SU-DHL-6 (cell line): ENCODE results near the gene ATP6V0B.

Source experiments
- H2AFZ ChIP-seq: fragments of 200-600 bp; sonication (generic); 2 replicates; pipeline ENCODE4 v1.6.1; 2014; ENCODE audit warnings: low read depth, mild to moderate bottlenecking, moderate library complexity, mixed read lengths, antibody characterized with exemption, low read length; ENCODE audit not compliant: severe bottlenecking
- H3F3A ChIP-seq: fragments of 200-600 bp; shearing (Covaris generic); 2 replicates; pipeline ENCODE4 v1.6.0; 2016; ENCODE audit warnings: antibody characterized with exemption, mild to moderate bottlenecking; ENCODE audit not compliant: insufficient read depth
- H3K27ac ChIP-seq: fragments of 200-600 bp; sonication (generic); 2 replicates; pipeline ENCODE4 v1.5.1; 2016; ENCODE audit warnings: low read depth, mild to moderate bottlenecking, low read length, moderate library complexity, mixed read lengths
- H3K27me3 ChIP-seq: fragments of 200-600 bp; sonication (generic), shearing (Covaris generic); 2 replicates; pipeline ENCODE4 v1.6.0; 2014; ENCODE audit warnings: mild to moderate bottlenecking, low read length
- H3K36me3 ChIP-seq: fragments of 200-600 bp; sonication (generic); 2 replicates; pipeline ENCODE4 v1.6.1; 2014; ENCODE audit warnings: mild to moderate bottlenecking, low read length, mixed read lengths
- H3K4me2 ChIP-seq: fragments of 300-600, 200-600 bp; shearing (Covaris generic), sonication (generic); 2 replicates; pipeline ENCODE4 v1.6.0; 2014; ENCODE audit warnings: low read length, low read depth, mild to moderate bottlenecking; ENCODE audit not compliant: poor library complexity, severe bottlenecking
- H3K4me3 ChIP-seq: fragments of 200-600 bp; sonication (generic); 2 replicates; pipeline ENCODE4 v1.5.1; 2014; ENCODE audit warnings: antibody characterized with exemption, low read length, mild to moderate bottlenecking, mixed read lengths; ENCODE audit not compliant: insufficient read depth, poor library complexity, severe bottlenecking
- H3K79me2 ChIP-seq: fragments of 200-600 bp; sonication (generic); 2 replicates; pipeline ENCODE4 v1.6.1; 2014; ENCODE audit warnings: mild to moderate bottlenecking, low read length, moderate library complexity; ENCODE audit not compliant: insufficient read depth
- H3K9ac ChIP-seq: fragments of 200-600 bp; sonication (generic); 2 replicates; pipeline ENCODE4 v1.7.0; 2014; ENCODE audit warnings: mild to moderate bottlenecking, low read length
- H3K9me2 ChIP-seq: fragments of 200-600 bp; sonication (generic); replicated peaks from 2 replicates; pipeline ENCODE4 v1.6.1; 2014; ENCODE audit warnings: low read length; ENCODE audit not compliant: insufficient read depth
- H3K9me3 ChIP-seq: fragments of 200-600 bp; sonication (generic); 2 replicates; pipeline ENCODE4 v1.6.1; 2014; ENCODE audit warnings: low read length, mixed read lengths; ENCODE audit not compliant: insufficient read depth
- H4K20me1 ChIP-seq: fragments of 200-600 bp; sonication (generic); 2 replicates; pipeline ENCODE4 v1.6.1; 2014; ENCODE audit warnings: low read depth, mild to moderate bottlenecking, antibody characterized with exemption, low read length, moderate library complexity, mixed read lengths
- CTCF ChIP-seq: fragments of 200-600 bp; sonication (generic); IDR thresholded peaks from one replicate; pipeline ENCODE4 v1.5.1; 2017; ENCODE audit warnings: antibody characterized with exemption, mild to moderate bottlenecking, low read length, moderate library complexity; ENCODE audit not compliant: insufficient read depth, poor library complexity, severe bottlenecking
- EZH2phosphoT487 ChIP-seq: fragments of 200-600 bp; sonication (generic), shearing (Covaris generic); conservative IDR thresholded peaks from 2 replicates; pipeline ENCODE4 v1.6.1; 2018; ENCODE audit warnings: mild to moderate bottlenecking, antibody characterized with exemption, low read length, moderate library complexity, mixed read lengths

ATP6V0B gene

DNA sequence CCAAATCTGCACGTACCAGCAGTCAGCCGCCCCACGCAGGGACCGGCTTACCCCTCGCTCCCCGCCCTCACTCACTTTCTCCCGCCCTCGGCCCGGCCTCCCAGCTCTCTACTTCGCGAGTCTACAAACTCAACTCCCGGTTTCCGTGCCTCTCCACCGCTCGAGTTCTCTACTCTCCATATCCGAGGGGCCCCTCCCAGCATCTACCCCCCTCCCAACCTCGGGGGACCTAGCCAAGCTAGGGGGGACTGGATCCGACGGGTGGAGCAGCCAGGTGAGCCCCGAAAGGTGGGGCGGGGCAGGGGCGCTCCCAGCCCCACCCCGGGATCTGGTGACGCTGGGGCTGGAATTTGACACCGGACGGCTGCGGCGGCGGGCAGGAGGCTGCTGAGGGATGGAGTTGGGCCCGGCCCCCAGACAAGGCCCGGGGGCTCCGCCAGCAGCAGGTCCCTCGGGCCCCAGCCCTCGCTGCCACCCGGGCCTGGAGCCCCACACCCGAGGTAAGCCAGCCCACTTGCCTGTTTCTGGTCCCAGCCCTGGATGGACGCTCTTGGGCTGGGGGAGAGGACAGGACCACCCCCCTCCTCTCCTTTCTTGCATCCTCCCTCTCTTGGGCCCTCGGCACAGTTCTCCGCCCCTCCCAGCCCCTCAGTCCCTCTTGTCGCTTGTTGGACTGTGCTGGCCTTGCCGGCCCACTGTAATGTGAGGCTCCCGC lies 41.2 kb upstream of the ATP6V0B start, which contains the start of gene ARTN:
ARTN (plus strand) TSS at position 416 of the 715 bp plus-strand sequence. CDS start 1,856 bp downstream, outside the sequence.
- no peak for TF ChIP-seq EZH2phosphoT487
- TF ChIP-seq CTCF, result no peak
- no peaks in the 10 kb centered on the region for H4K20me1 ChIP-seq
- H3K79me2 ChIP-seq, result no peaks in the 10 kb centered on the region
- H3K4me2 ChIP-seq, result no peak within 1 kb of the TSS
- H3K27me3 ChIP-seq, result no peaks in the 10 kb centered on the region
- no peak within 1 kb of the TSS for H3K9ac ChIP-seq
- H3K9me3 ChIP-seq, result no peaks in the 10 kb centered on the region
- H3K9me2 ChIP-seq, result no peaks in the 10 kb centered on the region
- no peaks in the 10 kb centered on the region for H3K36me3 ChIP-seq
- no peaks in the 10 kb centered on the region for H3F3A ChIP-seq
- no peak within 1 kb of the TSS for H3K4me3 ChIP-seq
- H3K27ac ChIP-seq, result no peak within 1 kb of the TSS
- H2AFZ ChIP-seq, result peak within 1 kb of the TSS; percentile 46

- Histone ChIP-seq H3K27me3 (no peaks in the 10 kb centered on the region), H3K27ac (no peak overlapping the region), H2AFZ (peak overlapping the region; percentile 46)
These were observed 40.4 kb upstream of the ATP6V0B start for GRCh38 chr1:43934101-43934985.

GRCh38 chr1:43934986-43935324 lies 39.8 kb upstream of the ATP6V0B start:
- Histone ChIP-seq H3K4me2 (no peak overlapping the region), H3K36me3 (no peaks in the 10 kb centered on the region), H3K27ac (no peak overlapping the region), H4K20me1 (no peaks in the 10 kb centered on the region), H3K4me3 (no peak overlapping the region), H3K9me3 (no peaks in the 10 kb centered on the region), H3K27me3 (no peaks in the 10 kb centered on the region), H3F3A (no peaks in the 10 kb centered on the region), H3K9ac (no peak overlapping the region), H3K9me2 (no peaks in the 10 kb centered on the region), H3K79me2 (no peaks in the 10 kb centered on the region), H2AFZ (no peak overlapping the region)
- no peak for TF ChIP-seq CTCF
- TF ChIP-seq EZH2phosphoT487, result no peak

More at GRCh38 chr1:43934101-43934985, 40.4 kb upstream of the ATP6V0B start:
- Histone ChIP-seq H3K9me2 (no peaks in the 10 kb centered on the region), H3F3A (no peaks in the 10 kb centered on the region), H3K4me3 (no peak overlapping the region), H4K20me1 (no peaks in the 10 kb centered on the region), H3K4me2 (no peak overlapping the region), H3K9ac (no peak overlapping the region), H3K36me3 (no peaks in the 10 kb centered on the region), H3K9me3 (no peaks in the 10 kb centered on the region), H3K79me2 (no peaks in the 10 kb centered on the region)
- TF ChIP-seq CTCF (peak; percentile 66), EZH2phosphoT487 (no peak)
